HPDE6-E6E7 (cell line): ENCODE measurements around the gene PKP1.

ENCODE experiments used
- DNase-seq: peaks from one replicate; pipeline ENCODE4 v3.0.0; 2011; ENCODE audit warnings: missing footprints; ENCODE audit errors: extremely low spot score

The PKP1 gene

DNA sequence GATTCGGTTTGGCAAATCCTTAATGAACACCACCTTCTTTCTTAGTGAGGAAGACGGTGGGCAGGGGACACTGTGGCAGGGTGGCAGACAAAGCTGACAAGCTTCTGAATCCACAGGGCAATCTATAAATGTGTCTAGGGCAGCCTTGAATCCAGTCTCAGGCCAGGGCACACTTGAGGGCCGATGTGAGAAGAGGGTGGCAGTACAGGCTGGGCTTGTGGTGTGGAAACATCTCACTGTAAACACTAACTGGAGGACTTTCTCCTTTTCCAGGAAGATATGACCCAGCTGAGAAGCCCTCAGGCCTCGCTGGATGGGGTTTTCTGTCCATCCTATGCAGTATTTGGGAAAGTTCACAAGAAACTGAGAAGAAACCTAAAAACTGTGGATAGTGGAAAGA lies 46.5 kb downstream of the PKP1 start:
- DNase-seq, result no peak

DNA sequence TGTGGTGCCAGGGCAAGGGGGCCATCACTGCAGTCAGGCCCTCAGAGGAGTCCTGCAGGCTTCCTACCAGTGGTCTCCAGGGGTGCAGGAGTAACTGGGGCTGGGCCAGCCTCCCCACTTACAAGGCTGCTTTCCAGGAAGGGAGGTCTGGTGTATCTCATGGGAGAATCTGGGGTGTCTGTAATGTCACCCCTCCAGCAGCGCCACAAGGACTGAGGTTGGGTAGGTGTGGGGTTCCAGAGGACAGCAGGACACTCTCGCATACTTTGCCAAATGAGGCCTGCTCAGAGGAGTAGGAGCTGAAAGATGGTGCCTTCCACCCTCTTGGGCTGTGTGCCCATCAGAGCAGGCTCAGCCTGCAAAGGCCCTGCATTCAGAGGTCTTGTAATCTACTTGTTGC lies 47.2 kb downstream of the PKP1 start:
- no peak for DNase-seq

DNA sequence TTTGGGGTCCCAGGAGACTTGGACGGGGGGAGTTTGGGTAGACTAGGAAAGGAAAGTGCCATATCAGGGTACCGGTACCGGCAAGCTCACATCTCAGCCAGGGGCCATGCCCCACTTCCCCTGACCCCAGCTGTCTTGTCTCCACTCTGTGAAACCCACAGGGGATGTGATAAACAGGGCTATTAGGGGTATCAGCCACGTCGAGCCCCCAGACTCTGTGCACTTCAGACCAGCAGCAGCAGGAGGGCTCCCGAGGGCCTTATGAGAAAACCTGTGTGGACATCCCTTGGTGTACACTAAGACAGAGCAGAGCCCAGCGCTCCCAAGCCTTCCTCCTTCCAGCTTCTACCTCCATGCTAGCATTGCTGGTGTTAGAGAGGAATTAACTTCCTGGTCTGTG lies 47.9 kb downstream of the PKP1 start:
- DNase-seq, result no peak

DNA sequence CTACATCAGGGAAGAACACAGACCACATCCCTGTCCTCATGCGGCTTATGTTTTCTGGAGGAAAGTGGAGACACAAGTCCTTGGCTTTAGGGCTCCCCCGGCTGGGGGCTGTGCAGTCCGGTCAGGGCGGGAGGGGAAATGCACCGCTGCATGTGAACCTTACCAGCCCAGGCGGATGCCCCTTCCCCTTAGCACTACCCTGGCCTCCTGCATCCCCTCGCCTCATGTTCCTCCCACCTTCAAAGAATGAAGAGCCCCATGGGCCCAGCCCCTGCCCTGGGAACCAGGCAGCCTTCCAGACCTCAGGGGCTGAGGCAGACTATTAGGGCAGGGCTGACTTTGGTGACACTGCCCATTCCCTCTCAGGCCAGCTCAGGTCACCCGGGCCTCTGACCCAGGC lies 48.7 kb downstream of the PKP1 start:
- no peak for DNase-seq

DNA sequence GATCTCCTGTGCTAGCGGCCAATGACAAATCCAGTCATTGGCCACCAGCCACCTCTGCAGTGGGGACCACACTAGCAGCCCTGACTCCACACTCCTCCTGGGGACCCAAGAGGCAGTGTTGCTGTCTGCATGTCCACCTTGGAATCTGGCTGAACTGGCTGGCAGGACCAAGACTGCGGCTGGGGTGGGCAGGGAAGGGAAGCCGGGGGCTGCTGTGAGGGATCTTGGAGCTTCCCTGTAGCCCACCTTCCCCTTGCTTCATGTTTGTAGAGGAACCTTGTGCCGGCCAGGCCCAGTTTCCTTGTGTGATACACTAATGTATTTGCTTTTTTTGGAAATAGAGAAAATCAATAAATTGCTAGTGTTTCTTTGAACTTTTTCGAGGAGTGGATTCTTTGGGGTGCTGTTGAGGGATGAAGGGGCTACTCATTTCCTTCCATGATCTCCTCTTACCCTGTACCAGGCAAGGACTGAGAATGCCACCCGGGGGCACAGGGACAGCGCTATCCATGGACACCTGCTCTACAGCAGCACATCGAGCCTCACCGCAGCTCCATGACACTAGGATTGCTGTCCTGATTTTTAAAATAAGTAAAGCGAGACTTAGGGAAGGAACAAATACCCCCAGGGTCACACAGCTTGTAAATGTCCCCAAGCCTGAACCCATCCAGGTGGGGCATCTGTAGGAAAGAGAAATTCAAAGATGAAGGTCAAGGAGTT lies 49.5 kb downstream of the PKP1 start:
- DNase-seq, result no peak

DNA sequence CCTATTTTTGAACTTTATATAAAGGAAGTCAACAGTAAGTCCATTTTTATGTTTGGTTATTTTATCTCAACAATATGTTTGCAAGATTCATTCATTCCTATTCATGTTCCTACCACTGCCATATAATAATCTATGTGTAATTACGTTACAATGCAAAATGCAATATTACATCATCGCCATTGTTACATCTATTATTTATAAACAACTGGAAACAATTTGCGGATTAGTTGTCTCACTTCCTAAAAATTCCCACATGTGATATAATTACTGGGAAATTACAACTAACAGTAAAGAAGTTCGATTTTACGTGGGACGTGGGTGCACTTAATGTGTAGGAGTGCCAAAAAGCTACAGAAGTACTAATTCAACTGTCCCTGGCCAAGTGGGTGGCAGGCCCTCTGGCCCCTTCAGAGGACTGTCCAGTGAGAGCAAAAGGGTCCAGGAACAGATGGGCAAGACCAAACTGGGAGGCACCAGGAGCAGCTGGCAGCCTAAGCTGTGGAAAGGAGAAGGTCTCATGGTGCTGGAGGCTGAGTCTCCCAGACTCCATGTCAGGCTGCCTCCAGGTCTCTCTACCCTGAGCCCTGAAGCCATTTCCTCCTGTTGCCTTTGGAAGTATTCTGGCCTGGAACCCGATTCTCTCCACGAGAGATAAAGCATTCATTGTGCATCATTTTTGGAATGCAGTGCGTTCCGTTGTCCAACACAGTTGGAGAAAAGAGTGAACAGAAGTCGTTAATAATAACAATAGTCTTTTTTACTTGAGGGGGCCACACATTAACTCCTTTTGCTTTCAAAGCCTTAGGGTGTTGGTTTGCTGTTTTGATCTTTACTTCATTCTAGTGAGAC lies 51.2 kb downstream of the PKP1 start:
- no peak for DNase-seq

DNA sequence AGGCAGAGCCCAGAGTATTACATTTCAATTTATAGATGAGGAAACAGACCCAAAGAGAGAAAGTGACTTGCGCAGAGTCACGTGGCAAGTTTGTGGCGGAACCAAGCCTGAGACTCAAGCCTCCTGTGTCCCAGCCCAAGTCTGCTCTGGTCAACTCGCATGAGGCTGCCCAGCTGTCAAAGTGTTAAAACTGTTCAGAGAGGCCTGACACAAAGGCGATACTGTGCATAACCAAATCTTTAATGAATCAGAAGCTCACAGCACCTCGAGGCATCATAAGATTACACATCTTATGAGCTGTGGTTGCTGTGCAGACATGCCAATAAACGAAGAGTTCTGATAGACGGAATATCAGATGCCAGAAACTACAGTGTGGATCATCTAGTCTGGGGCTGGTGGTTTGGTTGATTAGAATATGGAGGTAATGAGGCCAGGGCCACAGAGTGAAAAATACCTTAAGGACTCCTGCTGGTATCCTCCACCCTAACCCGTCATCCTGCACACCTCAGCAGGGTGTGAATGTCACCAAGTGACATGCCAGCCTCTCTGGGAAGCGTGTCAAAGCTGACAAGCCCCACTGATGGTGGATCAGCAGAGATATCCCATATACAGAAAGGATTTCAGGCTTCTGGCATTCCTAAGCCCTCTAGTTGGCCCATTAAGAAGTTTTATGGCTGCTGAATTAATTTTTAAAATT lies 52.0 kb downstream of the PKP1 start:
- DNase-seq, result no peak

DNA sequence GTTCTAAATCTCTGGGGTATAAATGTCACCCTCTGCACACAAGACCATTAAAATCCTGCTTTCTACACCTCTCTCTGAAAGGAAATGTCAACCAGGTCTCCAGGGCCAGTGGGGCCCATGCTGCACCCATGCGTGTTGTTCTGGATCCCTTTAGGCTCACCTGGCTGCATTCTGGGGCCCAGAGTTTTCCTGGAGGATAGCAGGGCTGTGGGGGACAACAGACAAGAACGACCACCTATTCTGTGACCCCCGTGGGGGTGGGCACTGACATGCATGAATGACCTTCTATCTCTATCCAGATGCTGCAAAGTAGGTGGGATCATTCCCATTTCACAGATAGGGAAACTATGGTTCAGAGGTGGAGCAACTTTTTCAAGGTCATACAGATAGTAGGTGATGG lies 52.6 kb downstream of the PKP1 start:
- no peak for DNase-seq

DNA sequence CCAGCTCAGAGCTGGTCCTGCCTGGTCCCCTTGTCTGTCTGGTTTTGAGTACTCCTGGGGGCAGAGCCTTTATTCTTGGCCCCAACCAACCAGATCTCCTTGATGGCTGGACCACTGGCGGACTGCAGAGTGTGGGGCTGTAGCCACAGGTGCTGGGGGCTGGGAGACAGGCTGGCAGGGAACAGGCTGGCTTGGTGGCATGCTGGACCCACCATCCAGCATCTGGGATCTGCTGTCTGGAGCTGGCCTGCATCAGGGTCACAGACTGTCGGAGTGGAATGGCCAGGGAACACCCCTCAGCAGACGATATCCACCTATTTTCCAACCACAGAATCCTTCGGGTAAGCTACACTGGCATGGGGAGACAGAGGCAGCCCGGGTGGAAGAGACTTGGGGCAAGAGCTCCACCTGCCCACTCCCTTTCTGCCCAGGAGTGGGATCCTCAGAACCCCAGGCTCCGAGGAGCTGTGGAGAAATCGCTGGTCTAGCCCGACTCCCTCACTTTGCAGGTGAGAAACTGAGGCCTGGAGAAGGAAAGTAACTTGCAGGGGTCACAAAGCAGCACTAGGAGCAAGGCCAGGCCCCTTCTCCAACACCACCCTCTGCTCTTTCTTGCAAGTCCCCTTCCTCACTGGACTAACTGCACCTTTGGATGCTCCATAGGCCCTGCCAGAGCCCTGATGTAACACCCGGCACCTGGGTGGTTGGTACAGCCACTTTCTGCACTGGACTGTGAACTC lies 53.6 kb downstream of the PKP1 start:
- no peak for DNase-seq

DNA sequence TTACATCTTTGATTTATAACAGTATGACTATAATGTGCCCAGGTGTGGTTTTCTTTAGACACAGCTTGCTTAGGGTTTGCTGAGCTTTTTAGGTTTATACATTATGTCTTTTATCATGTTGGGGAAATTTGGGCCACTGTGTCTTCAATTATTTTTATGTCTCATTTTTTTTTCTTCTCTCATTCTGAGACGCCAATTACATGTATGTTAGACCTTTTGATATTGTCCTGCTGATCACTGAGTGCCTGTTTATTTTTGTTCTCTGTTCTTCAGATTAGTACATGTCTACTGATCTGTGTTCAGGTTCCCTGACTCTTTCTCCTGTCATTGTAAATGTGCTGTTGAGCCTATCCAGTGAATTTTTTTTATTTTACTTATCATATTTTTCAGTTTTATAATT lies 58.1 kb downstream of the PKP1 start:
- no peak for DNase-seq

DNA sequence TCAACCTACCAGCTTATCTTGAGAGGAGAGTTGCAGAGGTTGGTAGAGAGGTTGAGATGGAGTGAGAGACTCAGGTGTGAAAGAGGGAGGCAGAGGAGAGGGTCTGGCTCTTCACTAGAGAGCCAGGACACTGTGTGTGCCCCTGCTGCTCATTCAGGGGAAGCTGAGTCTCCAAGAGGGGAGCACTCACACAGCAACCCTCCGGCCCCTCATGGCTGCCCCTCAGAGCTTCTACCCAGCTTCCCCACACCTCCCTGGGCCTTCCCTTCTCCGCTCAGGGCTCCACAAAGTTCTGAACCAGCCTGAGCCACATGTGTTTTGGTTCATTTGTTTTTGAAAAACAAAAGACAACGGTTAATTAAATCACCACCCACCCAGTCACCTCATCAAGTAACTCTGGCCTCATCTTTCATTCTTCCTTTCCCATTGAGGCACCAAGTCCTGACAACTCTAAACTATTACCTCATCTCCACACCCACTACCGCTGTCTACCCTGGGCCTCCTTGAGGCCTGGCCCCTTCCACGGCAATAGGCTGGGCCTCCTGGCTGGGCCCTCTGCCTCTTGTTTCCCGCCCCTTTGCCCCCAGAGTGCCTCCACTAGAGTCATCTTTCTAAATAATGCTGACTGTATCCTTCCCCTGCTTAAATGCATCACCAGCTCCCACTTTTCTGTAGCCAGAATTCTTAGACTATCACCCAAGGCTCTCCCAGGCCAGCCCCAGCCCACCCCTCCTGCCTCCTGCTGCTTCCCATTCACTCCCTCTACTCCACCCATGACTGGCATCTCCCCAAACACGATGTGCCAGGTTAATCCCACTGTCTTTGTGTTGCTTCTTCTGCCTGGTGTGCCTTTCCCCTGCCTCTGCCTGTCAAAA lies 61.1 kb downstream of the PKP1 start:
- DNase-seq, result no peak

DNA sequence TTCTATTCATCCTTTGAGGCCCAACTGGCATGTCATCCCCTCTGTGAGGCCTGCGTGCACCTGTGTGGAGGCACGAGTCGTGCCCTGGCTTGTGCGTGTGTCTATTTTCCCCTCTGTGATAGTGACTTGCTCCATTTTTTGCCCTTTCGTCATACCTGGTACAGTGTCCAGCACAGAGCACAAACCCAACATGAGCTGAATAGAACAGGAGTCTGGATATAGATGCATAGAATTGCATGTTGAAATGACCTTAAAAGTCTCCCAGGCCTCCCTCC lies 61.7 kb downstream of the PKP1 start:
- no peak for DNase-seq

DNA sequence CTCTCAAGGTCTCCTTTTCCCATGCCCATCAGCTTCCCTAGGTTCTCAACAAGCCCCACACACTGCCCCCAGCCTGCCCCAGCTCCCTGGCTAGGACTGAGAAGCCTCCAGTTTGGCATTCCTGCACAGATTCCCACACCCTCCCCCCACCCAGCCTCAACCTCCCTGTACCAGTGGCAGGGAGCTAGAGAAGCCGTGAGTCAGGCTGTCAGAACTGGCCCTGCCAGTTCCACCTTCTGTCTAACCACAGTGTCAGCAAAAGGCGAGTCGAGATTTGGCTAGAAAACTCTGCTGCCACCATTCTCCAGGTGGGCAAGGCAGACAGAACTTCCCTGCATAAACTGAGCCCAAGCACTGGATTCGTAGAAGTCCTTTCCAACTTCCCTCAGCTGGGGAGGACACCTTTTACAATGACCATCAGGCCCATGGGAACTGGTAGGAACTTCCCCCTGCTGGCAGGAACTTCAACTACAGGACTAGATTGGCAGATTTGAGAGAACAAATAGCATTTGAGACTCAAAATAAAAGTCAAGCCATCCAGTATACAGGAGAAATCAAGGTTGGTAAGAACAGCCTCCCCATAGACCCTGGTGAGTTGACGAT lies 63.1 kb downstream of the PKP1 start:
- peak; percentile 75 for DNase-seq

DNA sequence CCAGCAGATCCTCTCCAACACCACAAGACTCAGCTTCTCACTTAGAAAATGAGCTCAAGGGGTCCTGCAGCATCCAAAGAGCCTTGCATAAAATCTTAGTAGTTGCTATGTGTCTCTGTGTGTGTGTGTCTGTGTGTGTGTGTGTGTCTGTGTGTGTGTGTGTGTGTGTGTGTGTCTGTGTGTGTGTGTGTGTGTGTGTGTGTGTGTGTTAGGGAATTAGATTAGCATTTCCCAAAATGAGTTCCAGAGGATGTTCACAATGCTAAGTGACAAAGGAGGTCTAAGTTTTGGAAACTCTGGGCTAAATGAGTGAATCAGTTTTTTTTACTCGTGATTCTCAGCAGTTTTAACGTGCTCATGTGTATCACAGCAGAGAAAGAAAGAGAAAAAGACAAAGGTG lies 63.7 kb downstream of the PKP1 start:
- DNase-seq, result no peak

DNA sequence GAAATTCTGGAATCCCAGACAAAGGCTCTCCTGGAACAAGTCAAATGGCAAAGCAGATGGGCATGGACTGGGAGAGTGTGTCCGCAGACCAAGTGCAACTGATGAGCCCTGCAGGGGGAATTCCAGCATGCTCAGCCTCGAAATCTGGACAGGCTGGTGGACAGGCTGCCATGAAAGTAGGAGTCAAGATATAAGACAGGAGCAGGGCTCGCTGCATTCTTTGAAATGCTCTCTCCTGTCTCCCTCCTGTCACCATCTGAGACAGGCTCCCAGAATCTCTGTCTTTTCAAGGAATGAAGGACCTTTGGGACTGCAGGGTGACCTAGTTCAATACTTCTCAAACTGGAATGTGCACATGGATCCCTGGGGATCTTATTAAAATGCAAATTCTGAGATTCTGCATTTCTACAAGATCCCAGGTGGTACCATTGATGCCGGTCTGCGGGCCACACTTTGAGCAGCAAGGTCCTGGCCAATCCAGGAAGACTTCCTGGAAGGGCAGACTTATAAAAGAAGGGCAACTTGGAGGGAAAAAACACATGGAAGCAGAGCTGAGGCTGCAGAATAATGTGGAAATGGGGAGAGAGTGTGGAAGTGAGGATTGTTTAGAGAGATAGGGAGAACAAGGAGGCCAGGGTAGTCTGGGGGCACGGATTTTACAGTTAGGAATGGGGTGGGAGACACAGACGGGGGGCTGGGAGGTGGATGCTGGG lies 64.3 kb downstream of the PKP1 start:
- no peak for DNase-seq

DNA sequence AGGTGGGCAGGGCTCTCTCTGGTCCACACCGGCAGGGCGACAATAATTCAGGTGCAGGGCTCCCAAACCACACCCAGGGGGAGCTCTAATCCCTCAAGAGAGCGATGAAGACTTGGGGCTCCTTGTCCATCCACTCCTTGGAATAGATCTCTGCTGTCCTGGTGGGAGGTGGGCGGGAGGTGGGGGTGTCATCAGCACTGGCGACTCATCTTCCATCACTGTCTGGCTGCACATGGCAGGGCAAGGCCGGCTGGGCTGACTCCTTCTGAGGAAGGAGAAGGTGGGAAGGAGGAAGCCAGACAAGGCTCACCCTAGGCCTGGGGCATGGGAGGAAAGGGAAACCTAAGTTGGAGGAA lies 64.9 kb downstream of the PKP1 start:
- peak; percentile 74 for DNase-seq

DNA sequence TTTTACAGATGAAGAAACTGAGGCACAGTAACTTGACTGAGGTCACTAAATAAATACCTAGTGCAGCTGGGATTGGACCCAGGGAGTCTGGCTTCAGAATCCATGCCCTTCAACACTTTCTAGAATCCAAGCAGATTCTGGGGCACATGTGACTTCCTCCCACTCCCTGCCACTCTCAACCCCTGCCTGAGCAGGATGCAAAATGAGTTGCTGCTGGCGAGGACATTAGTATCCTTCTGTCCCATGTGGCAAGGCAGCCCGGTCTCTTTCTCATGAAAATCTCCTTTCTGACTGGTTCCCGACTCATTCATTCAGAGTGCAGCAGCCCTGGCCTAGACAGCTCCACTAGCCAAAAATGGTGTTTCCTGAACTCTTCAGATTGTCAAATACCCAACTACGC lies 65.8 kb downstream of the PKP1 start:
- DNase-seq, result no peak

DNA sequence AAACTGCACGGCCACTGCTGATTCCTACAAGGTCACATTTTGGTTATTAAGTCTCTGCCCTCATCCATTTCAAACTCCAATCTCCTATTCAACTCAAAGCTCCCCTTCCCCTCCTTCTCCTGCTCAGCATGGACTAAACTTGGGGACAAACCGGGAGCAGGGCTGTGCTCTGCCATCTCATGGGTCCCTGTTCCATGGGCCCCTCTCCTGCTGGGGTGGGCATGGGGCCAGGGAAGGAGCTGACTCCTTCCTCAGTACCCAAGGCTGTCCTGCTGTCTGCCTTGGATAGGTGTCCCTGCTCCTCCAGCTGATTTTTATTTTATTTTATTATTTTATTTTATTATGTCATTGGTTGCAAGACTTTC lies 67.0 kb downstream of the PKP1 start:
- no peak for DNase-seq

DNA sequence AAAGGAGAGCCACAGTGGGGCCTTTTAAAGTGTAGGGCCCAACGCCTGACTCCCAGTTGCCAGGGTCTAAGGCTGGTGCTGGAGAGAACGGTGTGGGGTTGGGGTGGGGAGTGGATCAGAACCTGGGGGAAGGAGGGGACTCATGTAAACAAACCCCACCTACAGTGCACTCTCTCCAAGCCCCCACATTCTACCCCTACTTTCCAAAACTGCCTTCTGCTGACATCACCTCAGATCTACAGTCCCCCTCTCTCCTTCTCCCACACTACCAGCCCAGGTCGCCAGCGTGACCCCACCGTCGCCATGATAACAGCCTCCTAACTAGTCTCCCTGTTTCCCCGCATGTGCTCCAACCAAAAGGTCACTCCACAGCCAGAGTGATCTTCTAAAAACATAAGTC lies 67.6 kb downstream of the PKP1 start:
- DNase-seq, result no peak

DNA sequence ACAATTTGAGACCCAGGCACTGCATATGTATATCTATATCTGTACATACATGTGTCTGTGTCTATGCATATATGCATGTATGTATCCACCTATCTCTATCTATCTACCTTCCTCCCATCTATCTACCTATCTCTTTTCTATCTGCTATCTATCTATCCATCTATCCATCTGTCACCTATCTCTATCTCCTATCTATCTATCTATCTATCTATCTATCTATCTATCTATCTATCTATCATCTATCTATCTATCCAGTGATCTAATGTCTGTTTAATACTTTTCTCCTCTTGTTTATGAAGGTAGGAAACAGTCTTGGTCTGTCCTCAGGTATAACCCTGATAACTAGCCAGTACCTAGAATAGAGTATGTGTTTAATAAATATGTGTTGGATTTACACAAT lies 68.3 kb downstream of the PKP1 start:
- no peak for DNase-seq
